Thymus (tissue), 11 donors: ENCODE measurements around the gene SLC39A12. TPM values are rescaled to one million over a fixed set of nuclear protein-coding genes. Genes with fewer than 3 reads are reported as not detected.
"Not testable (repeated sequence)": the region's sequence is repeated elsewhere in the genome, so short reads cannot be mapped to it uniquely, and the experiment has no call there.

Experiments
- DNase-seq, 9 donors: peaks; one replicate each; pipeline ENCODE4 v3.0.0-alpha.2; 2013; ENCODE audit warnings: low spot score in 9 of 9, low read depth in 6 of 9, missing footprints in 1 of 9
- H3K27ac ChIP-seq, 2 donors: one replicate each; pipeline ENCODE4 v1.5.1; 2013; ENCODE audit warnings: control low read depth in 1 of 2, low read depth in 1 of 2, low read length in 1 of 2, mild to moderate bottlenecking in 1 of 2, moderate library complexity in 1 of 2
- H3K27me3 ChIP-seq, 2 donors: one replicate each; pipeline ENCODE4 v1.5.1; 2013; ENCODE audit warnings: low read length in 1 of 2; ENCODE audit not compliant: control insufficient read depth in 2 of 2, insufficient read depth in 1 of 2
- H3K36me3 ChIP-seq, 2 donors: one replicate each; pipeline ENCODE4 v1.5.1; 2013; ENCODE audit warnings: low read length in 1 of 2, mild to moderate bottlenecking in 1 of 2, moderate library complexity in 1 of 2; ENCODE audit not compliant: control insufficient read depth in 2 of 2, insufficient read depth in 2 of 2
- H3K4me1 ChIP-seq, 2 donors: one replicate each; pipeline ENCODE4 v1.5.1; 2013; ENCODE audit warnings: low read length in 2 of 2; ENCODE audit not compliant: control insufficient read depth in 2 of 2, insufficient read depth in 2 of 2
- H3K4me3 ChIP-seq, 2 donors: one replicate each; pipeline ENCODE4 v1.5.1; 2013; ENCODE audit warnings: low read length in 2 of 2, control low read depth in 1 of 2, mild to moderate bottlenecking in 1 of 2
- H3K9me3 ChIP-seq, 2 donors: one replicate each; pipeline ENCODE4 v1.5.1; 2013; ENCODE audit warnings: low read length in 1 of 2, mild to moderate bottlenecking in 1 of 2; ENCODE audit not compliant: control insufficient read depth in 2 of 2, insufficient read depth in 1 of 2
- WGBS: extraction: QIAGEN DNeasy Blood & Tissue Kit; methylation state at CpG from one replicate; pipeline ENCODE4 v1.1.7; 2013; 5-methylcytosine and 5-hydroxymethylcytosine counted together
- polyA plus RNA-seq: library from polyadenylated mRNA; stranded (reverse); fragments of 200-250 nt; gene quantifications from one replicate; pipeline ENCODE4 v1.2.3, GENCODE V29; 2013
- total RNA-seq: library from RNA; stranded (reverse); fragments of 120-200 nt; gene quantifications from one replicate; pipeline ENCODE4 v1.2.4, GENCODE V29; 2013
- donor health status: healthy.

SLC39A12 gene
- total and polyA plus RNA-seq, 2 donors: 0.05 to 0.23 TPM

DNA sequence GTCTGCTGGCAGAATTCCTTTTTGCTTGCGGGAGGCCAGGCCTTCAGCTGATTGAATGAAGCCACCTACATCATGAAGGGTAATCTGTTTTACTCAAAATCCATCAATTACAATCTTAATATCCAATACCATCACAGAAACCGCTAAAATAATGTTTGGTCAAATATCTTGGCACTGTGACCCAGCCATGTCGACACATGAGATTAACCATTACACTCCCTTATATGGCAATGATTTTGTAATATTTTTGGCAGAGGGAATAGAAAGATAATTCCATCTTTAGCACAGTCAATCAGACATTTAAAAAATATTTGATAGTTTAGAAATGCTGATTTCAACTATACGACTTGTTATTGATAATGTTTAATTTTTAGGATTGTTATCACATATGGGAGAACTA is 36.5 kb upstream of the SLC39A12 start:
- DNase-seq: no peak
- Histone ChIP-seq H3K27me3 (no peaks in the 10 kb centered on the region), H3K4me3 (no peak overlapping the region), H3K4me1 (no peaks in the 10 kb centered on the region), H3K36me3 (no peaks in the 10 kb centered on the region), H3K27ac (no peak overlapping the region), H3K9me3 (no peaks in the 10 kb centered on the region)
- 97% methylated on average over 4 of the region's 4 CpGs for WGBS

DNA sequence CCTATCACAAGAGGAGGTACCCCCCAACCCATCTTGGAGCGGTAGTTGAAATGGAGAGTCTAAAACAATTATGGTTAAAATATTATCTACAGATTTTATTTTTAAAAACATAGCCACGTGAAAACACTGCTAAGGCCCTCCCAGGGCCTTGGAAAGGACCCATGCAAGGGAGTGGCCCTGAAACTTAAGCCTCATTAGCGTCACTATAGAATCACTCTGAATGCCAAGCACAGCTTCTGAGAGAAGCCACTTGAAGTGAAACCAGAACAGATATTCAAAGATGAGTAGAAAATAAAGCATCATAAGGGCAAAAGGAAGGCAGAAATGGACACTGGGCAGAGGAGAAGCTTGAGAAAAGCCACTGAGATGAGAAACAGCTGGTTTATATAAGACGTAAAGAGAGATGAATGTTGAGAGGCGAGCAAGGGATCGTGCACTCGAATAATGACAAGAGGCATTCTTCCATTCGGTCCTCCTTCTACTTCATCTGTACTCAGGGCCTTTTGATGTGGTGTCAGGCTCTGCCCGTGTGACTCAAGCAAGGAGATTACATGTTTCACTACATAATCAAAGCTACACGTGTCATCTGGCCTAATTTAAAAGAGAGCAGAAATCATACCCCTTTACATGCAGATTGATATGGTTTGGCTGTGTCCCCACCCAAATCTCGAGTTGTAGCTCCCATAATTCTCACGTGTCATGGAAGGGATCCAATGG is 33.4 kb upstream of the SLC39A12 start:
- DNase-seq: no peak
- H3K27me3 ChIP-seq: no peaks in the 10 kb centered on the region
- 89% methylated on average over 12 of the region's 12 CpGs for WGBS

DNA sequence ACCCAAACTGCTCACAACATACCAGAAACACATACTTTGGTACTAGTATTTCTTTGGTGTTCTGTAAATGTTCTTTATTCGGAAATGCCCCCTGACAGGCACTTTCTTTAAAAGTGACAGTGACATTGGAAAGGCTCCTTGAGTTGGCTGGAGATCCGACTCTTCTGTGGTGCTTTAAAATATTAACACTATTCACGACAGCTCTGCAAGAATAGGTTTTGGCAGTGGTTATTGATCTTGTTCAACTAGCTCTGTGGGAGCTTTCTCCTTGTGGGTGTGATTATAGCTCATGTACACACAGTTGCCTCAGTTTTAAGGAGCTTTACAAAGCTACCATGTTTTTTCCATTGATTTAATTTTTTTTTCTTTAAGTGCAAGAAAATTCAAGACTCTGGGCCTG is 30.3 kb upstream of the SLC39A12 start:
- H3K27me3 ChIP-seq: no peaks in the 10 kb centered on the region
- no peaks in the 10 kb centered on the region for H3K4me1 ChIP-seq
- H3K27ac ChIP-seq: no peak overlapping the region
- H3K4me3 ChIP-seq: no peak overlapping the region
- no peaks in the 10 kb centered on the region for H3K9me3 ChIP-seq
- WGBS: 97% methylated on average over 3 of the region's 3 CpGs
- DNase-seq: no peak
- H3K36me3 ChIP-seq: no peaks in the 10 kb centered on the region

More for the DNA sequence above, 33.4 kb upstream of the SLC39A12 start:
- H3K36me3 ChIP-seq: no peaks in the 10 kb centered on the region
- H3K27ac ChIP-seq: no peak overlapping the region
- no peak overlapping the region for H3K4me3 ChIP-seq
- no peaks in the 10 kb centered on the region for H3K4me1 ChIP-seq
- H3K9me3 ChIP-seq: no peaks in the 10 kb centered on the region

DNA sequence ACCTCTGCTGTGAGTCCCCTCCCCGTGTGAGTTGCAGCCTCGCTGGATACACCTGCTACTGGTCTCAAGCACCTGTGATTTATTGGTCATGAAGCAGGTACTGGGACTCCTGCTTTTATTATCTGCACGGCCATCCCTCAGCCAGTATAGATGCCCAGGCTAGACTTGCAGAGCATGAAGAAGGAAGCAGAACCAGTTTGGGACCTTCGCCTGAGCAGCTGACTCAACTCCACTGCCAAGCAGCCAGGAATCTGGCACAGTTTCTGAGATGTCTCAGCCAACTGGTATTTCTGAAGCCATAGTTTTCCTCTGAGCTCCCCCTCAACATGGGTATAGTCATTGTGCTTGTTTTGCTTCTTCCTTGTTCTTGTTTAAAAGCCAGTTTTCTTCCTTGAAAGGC is 28.0 kb upstream of the SLC39A12 start:
- H3K27me3 ChIP-seq: no peaks in the 10 kb centered on the region
- 83% methylated on average over 4 of the region's 4 CpGs for WGBS
- DNase-seq: no peak
- H3K4me3 ChIP-seq: no peak overlapping the region
- H3K27ac ChIP-seq: no peak overlapping the region
- no peaks in the 10 kb centered on the region for H3K4me1 ChIP-seq
- H3K36me3 ChIP-seq: no peaks in the 10 kb centered on the region
- no peaks in the 10 kb centered on the region for H3K9me3 ChIP-seq

DNA sequence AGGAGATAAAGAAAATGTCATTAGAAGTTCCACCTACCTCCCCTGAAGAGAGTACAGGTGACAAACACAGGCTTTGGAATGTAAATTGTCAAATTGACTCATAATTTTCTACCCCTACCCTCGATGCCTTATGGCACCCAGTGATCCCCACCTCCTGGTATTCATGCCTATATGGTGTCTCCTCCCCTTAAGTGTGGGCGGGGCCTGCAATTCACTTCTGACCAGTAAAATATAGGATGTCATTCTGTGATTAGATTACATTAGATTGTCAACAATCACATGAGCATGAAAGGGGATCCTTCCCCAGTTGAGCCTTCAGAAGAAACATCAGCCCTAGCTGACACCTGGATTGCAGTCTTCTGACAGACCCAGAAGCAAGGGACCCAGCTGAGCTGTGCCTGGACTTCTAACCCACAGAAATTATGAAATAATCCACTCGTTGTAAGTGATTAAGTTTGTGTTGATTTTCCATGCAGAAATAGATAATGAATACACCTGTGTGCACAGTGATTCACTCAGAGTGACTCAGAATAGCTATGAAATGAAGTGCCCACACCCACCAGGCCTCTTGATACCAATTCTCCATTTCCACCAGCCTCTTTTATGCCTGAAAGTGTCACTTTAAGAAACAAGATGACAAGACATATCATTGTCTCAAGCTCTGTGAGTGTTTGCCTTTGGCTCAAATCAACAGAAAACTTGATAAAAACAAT is 8.5 kb upstream of the SLC39A12 start:
- no peaks in the 10 kb centered on the region for H3K9me3 ChIP-seq
- WGBS: 92% methylated on average over 3 of the region's 3 CpGs
- no peaks in the 10 kb centered on the region for H3K36me3 ChIP-seq
- DNase-seq: no peak
- H3K4me3 ChIP-seq: no peak overlapping the region
- H3K4me1 ChIP-seq: no peaks in the 10 kb centered on the region
- H3K27ac ChIP-seq: no peak overlapping the region
- no peaks in the 10 kb centered on the region for H3K27me3 ChIP-seq

DNA sequence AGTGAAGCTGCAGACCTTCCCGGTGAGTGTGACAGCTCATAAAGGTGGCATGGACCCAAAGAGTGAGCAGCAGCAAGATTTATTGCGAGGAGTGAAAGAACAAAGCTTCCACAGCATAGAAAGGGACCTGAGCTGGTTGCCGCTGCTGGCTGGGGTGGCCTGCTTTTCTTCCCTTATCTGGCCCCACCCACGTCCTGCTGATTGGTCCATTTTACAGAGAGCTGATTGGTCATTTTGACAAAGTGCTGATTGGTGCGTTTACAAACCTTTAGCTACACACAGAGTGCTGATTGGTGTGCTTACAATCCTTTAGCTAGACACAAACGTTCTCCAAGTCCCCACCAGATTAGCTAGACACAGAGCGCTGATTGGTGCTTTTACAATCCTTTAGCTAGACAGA is 1.4 kb upstream of the SLC39A12 start:
- H3K36me3 ChIP-seq, H3K4me3 ChIP-seq, H3K4me1 ChIP-seq, H3K27ac ChIP-seq, DNase-seq, H3K9me3 ChIP-seq, H3K27me3 ChIP-seq: not testable (repeated sequence)
- 90% methylated on average over 7 of the region's 7 CpGs for WGBS

DNA sequence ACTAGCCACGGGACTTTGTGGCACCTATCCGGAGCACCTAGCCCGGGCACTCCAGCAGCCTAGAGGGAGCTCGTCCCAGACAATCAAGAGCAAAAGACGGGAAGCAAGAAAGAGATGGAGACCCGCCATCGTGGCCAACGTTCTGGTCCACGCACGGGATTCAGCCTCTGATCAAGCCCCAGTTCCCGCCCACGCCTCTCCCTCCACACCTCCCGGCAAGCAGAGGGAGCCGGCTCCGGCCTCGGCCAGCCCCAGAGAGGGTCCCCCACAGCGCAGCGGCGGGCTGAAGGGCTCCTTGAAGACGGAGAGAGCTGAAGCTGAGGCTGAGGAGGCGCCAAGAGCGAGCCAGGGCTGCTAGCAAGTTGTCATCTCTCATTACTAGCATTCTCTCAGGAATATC is 992 bp upstream of the SLC39A12 start:
- DNase-seq: no peak
- H3K36me3 ChIP-seq: no peaks in the 10 kb centered on the region
- WGBS: 97% methylated on average over 22 of the region's 22 CpGs
- H3K27me3 ChIP-seq: no peaks in the 10 kb centered on the region
- no peak overlapping the region for H3K4me3 ChIP-seq
- no peaks in the 10 kb centered on the region for H3K9me3 ChIP-seq
- no peaks in the 10 kb centered on the region for H3K4me1 ChIP-seq
- no peak overlapping the region for H3K27ac ChIP-seq

DNA sequence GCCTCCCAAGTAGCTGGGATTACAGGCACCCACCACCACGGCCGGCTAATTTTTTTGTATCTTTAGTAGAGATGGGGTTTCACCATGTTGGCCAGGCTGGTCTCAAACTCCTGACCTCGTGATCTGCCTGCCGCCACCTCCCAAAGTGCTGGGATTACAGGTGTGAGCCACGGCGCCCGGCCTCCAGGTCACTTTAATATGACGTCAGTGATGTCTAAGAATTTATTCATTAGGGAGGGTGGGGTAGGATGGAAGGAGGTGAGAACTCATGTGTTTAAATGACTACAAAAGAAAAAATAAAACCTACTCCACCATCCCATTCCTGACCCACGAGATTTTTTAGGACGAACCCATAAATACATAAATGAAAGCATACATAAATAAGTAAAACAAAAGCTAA is 2.7 kb downstream of the SLC39A12 start:
- H3K27me3 ChIP-seq, DNase-seq, H3K27ac ChIP-seq, H3K4me3 ChIP-seq, H3K9me3 ChIP-seq, H3K4me1 ChIP-seq, H3K36me3 ChIP-seq: not testable (repeated sequence)
- WGBS: 97% methylated on average over 10 of the region's 10 CpGs

DNA sequence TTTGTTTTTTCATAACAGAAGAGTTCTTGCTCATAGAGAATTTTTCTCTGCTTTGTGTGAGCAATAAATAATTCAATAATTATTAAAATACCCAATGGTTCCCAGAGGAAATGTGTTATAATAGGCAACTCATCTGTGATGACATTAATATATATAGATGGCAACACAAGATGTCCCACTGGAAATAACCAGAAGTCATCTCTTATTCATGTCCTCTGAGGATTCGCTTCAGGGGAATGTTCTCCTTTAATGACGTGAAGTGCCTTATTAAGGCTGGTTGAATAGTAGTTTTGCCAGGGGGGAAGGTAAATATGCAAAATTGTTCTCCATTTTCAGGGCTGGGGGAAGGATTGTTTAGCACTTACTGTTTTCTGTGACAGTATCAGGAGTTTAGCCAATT is 3.1 kb downstream of the SLC39A12 start:
- 97% methylated on average over 2 of the region's 2 CpGs for WGBS
- Histone ChIP-seq H3K9me3 (no peaks in the 10 kb centered on the region), H3K4me3 (no peak overlapping the region), H3K27me3 (no peaks in the 10 kb centered on the region), H3K27ac (no peak overlapping the region), H3K36me3 (no peaks in the 10 kb centered on the region), H3K4me1 (no peaks in the 10 kb centered on the region)
- no peak for DNase-seq
